HG02571 (cell line): Measurements from ENCODE around the gene CAPN10.

Experiments
- ATAC-seq: cut with Tn5 transposase; IDR thresholded peaks from one replicate; pipeline ENCODE4 v1.9.1; 2021; ENCODE audit warnings: mild to moderate bottlenecking, moderate library complexity; ENCODE audit not compliant: unreplicated experiment

The CAPN10 gene

DNA sequence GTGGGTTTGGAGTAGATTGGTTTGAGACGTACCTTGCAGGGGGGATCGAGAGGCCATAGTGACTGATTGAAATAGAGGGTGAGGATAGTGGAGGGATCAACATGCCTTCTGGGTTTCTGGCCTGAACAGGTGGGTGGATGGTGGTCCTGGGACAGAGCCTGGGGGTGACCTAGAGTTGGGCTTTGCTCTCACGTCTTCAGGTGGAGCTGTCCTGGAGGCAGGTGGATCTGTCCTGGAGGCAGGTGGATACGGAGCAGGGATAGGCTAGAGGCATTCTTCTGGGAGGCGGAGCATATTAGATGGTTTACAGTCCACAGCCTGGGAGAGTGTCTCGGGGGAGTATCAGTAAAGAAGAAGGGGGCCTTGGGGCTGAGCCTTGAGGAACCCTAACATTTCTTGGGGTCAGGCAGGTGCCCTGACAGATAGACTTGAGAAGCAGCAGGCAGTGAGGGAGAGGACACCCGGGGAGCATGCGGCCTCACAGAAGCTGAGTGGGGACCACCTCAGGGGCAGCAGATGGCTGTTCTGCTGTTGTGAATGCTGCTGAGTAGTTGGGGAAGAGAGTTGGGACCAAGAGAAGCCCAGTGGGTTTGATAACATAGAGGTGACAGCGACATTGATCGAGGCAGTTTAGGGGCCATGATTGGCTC is 1.6 kb downstream of the CAPN10 start:
- ATAC-seq, result no peak

DNA sequence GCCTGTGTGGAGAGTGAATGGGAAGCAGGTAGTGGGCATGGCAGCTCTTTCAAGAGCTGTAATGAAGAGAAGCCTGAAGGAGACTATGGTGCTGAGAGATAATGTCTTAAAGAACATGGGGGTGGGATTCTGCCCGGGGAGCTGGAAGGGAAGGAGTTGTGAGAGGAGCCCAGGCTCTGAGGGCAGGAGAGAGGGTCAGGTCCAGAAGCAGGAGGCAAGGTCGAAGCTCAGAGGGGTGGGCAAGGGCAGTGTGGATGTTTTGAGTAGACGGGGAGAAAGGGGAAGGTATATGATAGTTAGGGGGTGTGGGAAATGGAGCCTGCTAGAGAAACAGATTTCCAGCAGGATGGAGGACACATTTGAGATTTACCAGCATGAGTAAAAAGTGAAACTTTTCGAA is 2.1 kb downstream of the CAPN10 start:
- ATAC-seq, result no peak

DNA sequence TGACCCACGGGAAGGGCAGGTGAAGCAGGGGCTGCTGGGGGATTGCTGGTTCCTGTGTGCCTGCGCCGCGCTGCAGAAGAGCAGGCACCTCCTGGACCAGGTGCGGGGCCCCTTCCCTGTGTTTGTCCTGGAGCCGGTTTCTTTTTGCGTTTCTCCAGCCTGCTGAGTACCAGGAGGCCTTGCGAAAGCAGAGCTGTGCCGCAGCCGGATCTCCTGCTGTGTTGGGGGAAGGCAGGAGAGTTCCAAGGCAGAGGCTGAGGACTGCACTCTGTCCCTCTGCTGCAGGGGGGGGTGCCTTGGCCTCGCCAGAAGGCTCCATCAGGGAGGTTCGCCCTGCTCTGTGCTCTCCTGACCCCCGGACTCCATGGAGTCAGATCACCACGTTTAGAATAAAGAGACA is 2.8 kb downstream of the CAPN10 start:
- no peak for ATAC-seq

DNA sequence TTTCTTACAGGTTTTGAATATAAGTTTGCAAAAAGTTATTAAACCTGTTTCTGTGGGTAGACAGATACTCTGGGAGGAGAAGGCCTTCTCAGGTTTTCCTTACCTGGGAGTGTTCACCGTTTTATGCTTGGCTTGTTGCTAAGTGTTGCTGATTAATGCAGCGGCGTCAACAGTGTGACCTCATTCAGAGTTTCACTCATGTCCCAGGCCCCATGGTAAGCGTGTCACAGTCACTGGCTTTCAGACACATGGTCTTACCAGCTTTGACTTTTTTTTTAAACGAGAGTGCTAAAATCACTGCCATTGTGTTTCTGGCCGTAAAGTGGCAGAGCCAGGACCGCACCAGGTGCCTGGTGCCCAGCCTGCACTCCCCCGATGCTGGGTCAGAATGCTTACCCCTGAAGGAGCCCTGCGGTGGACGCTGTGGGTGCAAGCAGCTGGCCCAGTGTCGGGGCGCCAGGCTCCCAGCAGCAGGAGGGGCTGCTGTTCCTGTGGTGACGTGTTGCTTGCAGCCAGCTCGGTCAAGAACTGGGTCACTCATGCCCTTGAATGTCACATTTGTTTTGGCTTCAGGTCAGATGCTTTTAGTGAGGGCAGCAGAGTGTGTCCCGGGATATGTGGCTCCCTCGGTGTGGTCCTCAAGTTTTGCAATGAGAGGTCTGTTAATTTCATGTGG is 3.5 kb downstream of the CAPN10 start:
- ATAC-seq, result no peak

DNA sequence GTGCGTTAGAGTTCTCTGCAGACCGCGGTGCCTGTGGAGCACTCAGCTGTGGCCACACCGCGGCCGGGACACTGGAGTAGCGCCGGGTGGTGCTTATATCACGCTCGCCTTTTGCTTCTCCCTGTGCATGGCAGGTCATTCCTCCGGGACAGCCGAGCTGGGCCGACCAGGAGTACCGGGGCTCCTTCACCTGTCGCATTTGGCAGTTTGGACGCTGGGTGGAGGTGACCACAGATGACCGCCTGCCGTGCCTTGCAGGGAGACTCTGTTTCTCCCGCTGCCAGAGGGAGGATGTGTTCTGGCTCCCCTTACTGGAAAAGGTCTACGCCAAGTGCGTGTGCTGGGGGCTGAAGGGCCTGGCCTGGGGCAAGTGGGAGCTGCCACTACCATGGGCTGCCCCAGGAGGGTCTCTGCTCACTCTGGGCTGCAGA is 4.2 kb downstream of the CAPN10 start:
- ATAC-seq, result no peak

DNA sequence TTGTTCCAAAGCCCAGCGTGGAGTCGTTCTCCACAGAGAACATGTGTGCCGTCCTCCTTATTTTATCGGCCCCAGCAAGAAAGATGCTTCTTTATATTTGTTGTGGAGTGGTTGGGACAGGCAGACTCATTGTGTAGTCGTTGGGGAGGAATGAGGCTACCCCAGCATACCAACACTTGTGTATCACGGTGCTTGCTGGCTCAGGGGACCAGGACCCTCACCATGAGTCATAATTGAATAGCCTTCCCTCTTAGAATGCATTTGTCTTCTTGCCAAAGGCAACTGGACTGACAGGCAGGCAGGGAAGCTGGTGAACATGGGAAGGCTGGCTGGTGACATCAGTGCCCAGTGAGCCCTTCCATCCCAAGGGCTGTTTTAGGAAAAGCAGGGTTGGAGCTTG is 4.7 kb downstream of the CAPN10 start:
- ATAC-seq, result no peak

DNA sequence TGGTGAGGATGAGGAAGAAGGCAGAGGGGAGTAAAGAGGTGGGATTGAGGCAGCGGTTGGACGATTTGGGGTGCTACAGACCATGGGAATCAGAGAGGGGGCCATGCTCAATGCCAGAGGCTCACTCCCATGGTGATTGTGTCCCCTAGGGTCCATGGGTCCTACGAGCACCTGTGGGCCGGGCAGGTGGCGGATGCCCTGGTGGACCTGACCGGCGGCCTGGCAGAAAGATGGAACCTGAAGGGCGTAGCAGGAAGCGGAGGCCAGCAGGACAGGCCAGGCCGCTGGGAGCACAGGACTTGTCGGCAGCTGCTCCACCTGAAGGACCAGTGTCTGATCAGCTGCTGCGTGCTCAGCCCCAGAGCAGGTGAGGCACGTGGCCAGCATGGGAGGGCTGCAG is 5.2 kb downstream of the CAPN10 start:
- no peak for ATAC-seq

DNA sequence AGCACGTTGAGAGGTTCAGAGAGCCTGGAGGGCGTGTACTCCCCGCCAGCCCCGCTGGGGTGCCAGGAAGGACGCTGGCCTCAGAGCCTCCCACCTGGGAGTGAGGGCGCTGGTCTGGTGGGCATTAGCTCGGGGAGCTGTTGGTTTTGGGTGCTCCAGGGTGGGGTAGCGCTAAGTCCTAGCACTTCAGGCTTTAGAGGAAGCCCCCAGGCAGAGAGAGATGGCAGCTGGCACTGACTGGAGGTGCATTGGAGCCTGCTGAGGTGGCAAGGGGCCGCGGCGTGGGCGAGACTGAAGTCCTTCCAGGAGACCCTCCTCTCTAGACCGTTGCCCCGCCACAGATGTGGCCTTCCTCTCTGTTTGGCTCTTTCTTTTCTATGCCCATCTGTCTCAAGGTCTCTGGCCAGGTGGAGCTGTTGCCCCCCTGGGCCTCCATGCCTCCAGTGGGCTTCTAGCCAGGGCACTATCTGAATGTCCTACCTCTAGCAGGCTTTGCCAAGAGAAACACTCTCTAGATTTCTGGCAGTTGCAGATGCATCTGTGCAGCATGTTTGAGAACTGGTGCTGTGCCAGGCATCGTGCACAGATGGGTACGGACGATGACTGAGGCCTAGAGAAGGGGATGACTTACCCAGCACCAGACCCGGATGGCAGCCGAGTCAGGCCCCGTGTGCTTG is 6.6 kb downstream of the CAPN10 start:
- ATAC-seq, result no peak

DNA sequence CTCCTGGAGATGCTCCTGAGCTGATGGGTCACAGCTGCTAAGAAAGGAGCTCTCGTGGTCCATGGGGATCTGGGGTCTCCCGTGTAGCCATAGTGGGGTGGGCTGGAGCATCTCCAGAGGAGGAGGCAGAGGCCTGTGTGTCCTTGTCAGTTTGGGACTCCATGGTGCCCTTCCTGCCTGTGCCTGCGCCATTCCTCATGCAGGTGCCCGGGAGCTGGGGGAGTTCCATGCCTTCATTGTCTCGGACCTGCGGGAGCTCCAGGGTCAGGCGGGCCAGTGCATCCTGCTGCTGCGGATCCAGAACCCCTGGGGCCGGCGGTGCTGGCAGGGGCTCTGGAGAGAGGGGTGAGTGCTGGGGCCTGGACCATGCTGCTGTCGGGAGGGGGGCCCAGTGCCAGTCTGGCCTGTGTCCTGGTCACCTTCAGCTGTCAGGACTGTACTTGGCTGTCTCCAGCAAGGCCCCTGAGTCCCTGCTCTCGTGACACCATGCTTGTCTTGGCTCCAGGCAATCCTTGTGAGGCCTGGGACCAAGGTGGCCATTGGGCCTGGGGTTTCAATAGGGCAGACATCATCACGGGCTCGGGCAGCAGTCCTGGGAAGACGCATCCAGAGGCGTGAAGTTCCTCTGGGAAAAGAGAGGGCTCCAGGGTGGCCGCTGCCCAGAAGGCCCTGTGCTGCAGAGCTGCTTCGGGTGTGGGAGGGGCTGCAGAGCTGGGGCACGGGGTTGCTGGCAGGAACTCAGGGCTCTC is 7.3 kb downstream of the CAPN10 start:
- ATAC-seq, result no peak

DNA sequence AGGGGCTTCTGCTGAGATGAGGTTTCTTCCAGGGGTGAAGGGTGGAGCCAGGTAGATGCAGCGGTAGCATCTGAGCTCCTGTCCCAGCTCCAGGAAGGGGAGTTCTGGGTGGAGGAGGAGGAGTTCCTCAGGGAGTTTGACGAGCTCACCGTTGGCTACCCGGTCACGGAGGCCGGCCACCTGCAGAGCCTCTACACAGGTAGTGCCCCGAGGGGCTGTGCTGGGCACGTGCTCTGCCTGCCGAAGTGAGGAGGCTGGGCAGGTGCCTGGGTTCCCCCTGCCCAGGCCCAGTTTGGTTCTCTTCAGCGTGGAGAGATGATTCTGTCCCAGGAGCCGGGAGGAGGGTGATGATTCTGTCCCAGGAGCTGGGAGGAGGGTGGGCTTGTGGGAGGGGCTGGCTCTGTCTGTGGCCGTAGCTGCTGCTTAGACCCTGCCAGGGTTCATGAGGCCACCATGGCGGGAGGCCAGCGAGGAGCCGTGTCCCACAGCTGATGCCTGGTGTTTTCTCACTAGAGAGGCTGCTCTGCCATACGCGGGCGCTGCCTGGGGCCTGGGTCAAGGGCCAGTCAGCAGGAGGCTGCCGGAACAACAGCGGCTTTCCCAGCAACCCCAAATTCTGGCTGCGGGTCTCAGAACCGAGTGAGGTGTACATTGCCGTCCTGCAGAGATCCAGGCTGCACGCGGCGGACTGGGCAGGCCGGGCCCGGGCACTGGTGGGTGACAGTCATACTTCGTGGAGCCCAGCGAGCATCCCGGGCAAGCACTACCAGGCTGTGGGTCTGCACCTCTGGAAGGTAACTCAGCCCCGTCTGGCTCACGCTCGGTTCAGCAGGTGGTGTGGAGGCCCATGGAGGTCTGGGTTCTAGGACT is 8.2 kb downstream of the CAPN10 start:
- no peak for ATAC-seq

DNA sequence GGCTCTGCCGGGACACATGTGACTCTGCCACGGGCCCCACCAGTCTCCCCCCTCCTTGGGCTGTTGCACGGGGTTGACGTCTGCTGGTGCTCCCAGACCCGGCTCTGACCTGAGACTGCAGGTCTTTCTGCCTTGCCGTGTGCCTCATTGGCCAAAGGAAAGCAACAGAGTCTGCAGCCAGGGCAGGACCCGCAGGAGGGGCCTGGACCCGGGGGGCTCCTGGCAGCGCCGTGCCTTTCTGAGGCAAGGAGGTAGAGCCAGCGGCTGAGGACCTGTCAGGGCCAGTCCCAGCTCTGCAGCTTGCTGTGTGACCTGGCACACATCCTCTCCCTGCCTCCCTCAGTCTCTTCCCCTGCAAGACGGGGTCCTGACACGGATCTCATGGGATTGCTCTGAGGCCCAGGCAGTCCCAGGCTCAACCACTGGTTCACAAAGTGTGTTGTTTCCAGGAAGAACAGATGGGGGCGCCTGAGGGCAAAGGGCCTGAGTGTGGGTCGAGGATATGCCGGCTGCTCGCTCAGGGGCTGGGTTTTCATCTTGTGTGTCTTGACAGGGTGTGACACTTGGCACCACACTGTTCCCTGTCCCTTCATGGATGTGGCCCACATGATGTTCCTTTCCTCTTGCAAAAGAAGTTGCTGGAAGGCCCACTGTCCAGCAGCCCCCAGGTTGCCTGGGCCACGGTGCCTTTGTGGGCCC is 9.0 kb downstream of the CAPN10 start:
- ATAC-seq, result no peak

DNA sequence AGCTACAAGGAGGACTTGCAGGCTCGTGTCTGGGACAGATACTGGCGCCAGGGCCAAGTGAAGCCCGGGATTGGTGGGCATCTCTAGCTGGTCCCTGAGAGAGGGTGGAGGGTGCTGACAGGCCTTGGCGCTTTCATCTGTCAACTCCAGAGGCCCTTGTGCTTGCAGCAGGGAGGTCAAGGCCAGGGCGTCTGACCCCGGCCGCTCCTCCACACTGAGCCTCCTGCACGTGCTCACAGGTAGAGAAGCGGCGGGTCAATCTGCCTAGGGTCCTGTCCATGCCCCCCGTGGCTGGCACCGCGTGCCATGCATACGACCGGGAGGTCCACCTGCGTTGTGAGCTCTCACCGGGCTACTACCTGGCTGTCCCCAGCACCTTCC is 9.5 kb downstream of the CAPN10 start:
- ATAC-seq, result no peak

DNA sequence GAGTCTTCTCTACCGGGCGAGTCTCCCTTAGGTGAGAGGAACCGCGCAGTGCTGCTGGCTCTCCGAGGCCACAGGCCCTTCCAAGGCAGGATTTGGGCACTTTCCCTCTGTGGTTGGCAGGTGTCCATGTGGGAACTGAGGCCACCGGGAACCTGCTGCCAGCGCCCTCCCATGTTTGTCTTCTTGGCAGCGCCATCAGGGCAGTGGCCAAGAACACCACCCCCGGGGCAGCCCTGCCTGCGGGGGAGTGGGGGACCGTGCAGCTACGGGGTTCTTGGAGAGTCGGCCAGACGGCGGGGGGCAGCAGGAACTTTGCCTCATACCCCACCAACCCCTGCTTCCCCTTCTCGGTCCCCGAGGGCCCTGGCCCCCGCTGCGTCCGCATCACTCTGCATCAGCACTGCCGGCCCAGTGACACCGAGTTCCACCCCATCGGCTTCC is 10.0 kb downstream of the CAPN10 start:
- ATAC-seq, result no peak

DNA sequence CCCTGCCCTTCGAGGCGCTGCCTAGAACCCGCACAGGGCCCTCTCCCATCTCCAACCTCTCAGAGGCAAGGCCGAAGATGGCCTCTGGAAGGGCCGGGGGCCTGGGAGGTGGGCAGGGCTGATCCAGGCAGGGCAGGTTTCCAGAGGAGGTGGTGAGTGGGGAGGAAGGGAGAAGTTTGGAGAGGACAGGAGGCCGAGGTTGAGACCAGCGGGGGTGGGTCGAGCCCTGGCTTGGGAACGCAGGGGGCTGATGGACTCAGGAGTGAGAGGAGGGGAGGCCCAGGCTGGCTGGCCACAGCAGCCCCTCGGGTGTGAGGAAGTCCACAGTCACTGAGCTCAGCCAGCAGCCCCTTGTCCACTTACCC is 10.5 kb downstream of the CAPN10 start:
- no peak for ATAC-seq

DNA sequence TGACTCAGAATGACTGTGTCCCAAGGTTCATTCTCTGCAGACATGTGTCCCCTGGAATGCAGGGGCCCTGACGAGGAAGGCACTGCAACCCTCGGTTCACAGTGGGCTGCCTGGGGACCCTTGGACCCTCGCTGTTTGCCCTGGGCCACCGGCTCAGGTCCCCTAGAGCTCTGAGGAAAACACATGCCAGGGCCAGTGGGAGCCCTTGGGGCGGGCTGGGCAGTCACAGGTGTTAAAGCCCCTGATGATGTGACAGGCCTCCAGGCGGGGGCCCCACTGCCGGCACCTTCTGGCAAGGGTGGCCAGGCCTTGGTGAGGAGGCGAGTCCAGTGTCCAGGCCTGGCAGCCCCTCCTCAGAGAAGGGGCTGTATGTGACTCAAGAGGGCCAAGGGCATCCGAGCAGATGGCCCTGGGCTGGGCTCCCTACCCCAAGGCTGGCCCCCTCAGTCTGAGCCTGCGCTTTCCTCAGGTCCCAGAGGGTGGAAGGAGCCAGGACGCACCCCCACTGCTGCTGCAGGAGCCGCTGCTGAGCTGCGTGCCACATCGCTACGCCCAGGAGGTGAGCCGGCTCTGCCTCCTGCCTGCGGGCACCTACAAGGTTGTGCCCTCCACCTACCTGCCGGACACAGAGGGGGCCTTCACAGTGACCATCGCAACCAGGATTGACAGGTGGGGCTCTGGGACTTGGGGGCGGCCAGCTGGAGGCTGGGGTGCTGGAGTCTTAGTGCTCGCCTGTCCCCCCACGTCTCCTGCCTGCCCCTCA is 11.1 kb downstream of the CAPN10 start:
- ATAC-seq, result no peak

DNA sequence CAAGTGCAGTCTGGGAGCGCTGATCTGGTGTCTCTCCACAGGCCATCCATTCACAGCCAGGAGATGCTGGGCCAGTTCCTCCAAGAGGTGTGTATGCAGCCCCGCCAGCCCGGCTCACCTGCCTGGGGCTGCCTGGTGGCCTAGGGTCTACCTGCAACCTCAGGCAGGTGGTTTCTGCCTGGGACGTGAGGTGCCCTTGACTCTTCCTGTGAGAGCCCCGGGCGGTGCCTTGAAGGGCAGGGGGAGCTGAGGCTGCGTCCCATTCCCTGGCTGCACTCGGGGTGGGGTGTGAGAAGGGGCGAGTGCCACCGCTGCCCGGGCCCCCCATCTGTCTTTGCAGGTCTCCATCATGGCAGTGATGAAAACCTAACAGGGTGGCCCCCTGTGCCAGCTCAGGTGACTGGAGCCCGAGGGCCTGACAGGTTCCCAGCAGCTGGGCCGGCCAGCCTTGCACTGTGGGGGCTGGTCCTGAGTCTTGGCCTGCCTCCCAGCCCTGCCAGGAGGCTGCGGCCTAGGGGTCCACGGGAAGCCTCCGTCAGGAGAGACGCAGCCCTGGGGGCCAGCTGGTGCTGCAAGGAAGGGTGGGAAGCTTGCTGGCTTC is 11.9 kb downstream of the CAPN10 start:
- ATAC-seq, result no peak

DNA sequence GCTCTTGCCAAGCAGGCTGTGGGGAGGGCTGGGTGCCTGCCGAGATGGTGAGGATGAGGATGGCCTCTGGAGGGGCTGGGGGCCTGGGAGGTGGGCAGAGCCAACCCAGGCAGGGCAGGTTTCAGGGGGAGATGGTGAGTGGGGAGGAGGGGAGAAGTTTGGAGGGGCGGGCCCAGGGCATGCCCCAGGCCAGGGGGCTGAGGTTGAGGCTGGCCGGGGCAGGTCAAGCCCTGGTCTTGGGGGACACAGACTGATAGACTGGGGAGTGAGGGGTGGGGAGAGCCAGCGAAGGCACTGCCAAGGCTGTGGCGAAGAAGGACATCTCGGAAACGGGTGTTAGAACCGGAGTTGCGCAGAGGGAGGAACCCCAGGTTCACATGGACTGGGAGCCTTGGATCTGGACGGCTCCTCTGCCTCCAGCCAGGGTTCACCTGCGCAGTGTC is 12.6 kb downstream of the CAPN10 start:
- no peak for ATAC-seq

DNA sequence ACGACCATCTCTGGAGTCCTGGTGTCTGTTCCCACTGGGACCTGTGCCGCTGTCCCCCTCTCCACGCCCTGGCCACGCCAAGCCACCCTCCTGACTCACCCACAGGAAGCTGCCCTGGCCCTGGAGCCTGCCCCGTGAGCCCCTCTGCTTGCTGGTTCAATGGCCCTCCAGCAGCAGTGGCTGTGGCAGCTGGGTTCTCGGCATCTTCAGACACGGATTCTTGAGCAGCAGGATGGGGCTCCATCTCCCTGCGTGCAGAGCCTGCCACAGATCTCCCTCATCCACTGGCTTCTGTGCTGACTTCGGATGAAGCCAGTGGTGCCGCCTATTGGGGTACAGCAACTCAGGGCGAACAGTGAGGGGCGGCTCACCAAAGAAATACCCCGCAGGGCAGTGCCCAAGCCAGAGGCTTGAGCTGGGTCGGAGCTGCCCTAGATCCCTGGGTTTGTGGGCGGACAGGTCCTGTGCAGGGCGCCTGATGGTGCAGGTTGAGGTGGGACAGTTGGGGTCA is 14.0 kb downstream of the CAPN10 start:
- no peak for ATAC-seq
